Neuronal stem cell (in vitro differentiated cells): Measurements from ENCODE around the gene CNTF.

Experiments
- DNase-seq: peaks from one replicate; pipeline ENCODE4 v3.0.0-alpha.2; 2013; ENCODE audit warnings: low spot score
- H2AFZ ChIP-seq: one replicate; pipeline ENCODE4 v1.6.1; 2013; ENCODE audit warnings: mild to moderate bottlenecking, low read length, inconsistent platforms
- H2AK5ac ChIP-seq: 2 replicates; pipeline ENCODE4 v1.6.1; 2013; ENCODE audit warnings: low read depth, mild to moderate bottlenecking, inconsistent platforms, low read length, moderate library complexity, mixed read lengths
- H2BK120ac ChIP-seq: 2 replicates; pipeline ENCODE4 v1.6.1; 2013; ENCODE audit warnings: low read depth, mild to moderate bottlenecking, inconsistent platforms, low read length, moderate library complexity, mixed read lengths
- H2BK12ac ChIP-seq: one replicate; pipeline ENCODE4 v1.6.1; 2013; ENCODE audit warnings: low read length, inconsistent platforms
- H2BK15ac ChIP-seq: 2 replicates; pipeline ENCODE4 v1.6.1; 2013; ENCODE audit warnings: mild to moderate bottlenecking, low read length, inconsistent platforms, mixed read lengths
- H2BK5ac ChIP-seq: one replicate; pipeline ENCODE4 v1.6.1; 2013; ENCODE audit warnings: inconsistent platforms, mild to moderate bottlenecking, low read length, moderate library complexity
- H3K14ac ChIP-seq: one replicate; pipeline ENCODE4 v1.6.1; 2013; ENCODE audit warnings: low read length, inconsistent platforms
- H3K18ac ChIP-seq: 2 replicates; pipeline ENCODE4 v1.6.1; 2013; ENCODE audit warnings: low read length, inconsistent platforms
- H3K23ac ChIP-seq: 2 replicates; pipeline ENCODE4 v1.6.1; 2013; ENCODE audit warnings: low read depth, mild to moderate bottlenecking, mixed read lengths, low read length, inconsistent platforms; ENCODE audit not compliant: poor library complexity
- H3K27ac ChIP-seq: replicated peaks from 3 replicates; pipeline ENCODE4 v1.5.1; 2013; ENCODE audit warnings: low read length, inconsistent platforms
- H3K27me3 ChIP-seq, 3 experiments: 2 replicates each; pipeline ENCODE4 v1.6.1; 2013; ENCODE audit warnings: low read length in 3 of 3, mild to moderate bottlenecking in 2 of 3, inconsistent platforms in 1 of 3, low read depth in 1 of 3, mixed read lengths in 1 of 3, moderate library complexity in 1 of 3; ENCODE audit not compliant: control insufficient read depth in 3 of 3, insufficient read depth in 3 of 3
- H3K36me3 ChIP-seq, 2 donors: replicated peaks in 1 of 2; 2 replicates each; pipeline ENCODE4 v1.6.1; 2013; ENCODE audit warnings: low read length in 2 of 2; ENCODE audit not compliant: control insufficient read depth in 2 of 2, insufficient read depth in 2 of 2
- H3K4ac ChIP-seq: 2 replicates; pipeline ENCODE4 v1.6.1; 2013; ENCODE audit warnings: inconsistent platforms, mild to moderate bottlenecking, low read length, moderate library complexity
- H3K4me1 ChIP-seq, 2 donors: 1 replicate in 1 of 2; 2 replicates in 1 of 2; pipeline ENCODE4 v1.6.1; 2013; ENCODE audit warnings: low read length in 2 of 2, low read depth in 1 of 2; ENCODE audit not compliant: control insufficient read depth in 2 of 2, insufficient read depth in 1 of 2
- H3K4me2 ChIP-seq: one replicate; pipeline ENCODE4 v1.6.1; 2013; ENCODE audit warnings: mild to moderate bottlenecking, low read length, inconsistent platforms; ENCODE audit not compliant: insufficient read depth, poor library complexity, severe bottlenecking
- H3K4me3 ChIP-seq, 2 donors: 2 replicates each; pipeline ENCODE4 v1.5.1; 2013; ENCODE audit warnings: low read length in 2 of 2, mild to moderate bottlenecking in 2 of 2, inconsistent platforms in 1 of 2, moderate library complexity in 1 of 2
- H3K79me1 ChIP-seq: one replicate; pipeline ENCODE4 v1.6.1; 2013; ENCODE audit warnings: low read depth, mild to moderate bottlenecking, inconsistent platforms, low read length, moderate library complexity
- H3K9ac ChIP-seq: one replicate; pipeline ENCODE4 v1.6.1; 2013; ENCODE audit warnings: mild to moderate bottlenecking, low read depth, low read length, inconsistent platforms; ENCODE audit not compliant: poor library complexity
- H3K9me3 ChIP-seq, 2 donors: replicated peaks in 1 of 2; 2 replicates each; pipeline versions ENCODE3 to v1.6.1; 2013; ENCODE audit warnings: low read length in 2 of 2, mild to moderate bottlenecking in 2 of 2, inconsistent platforms in 1 of 2, low read depth in 1 of 2, mixed read lengths in 1 of 2, moderate library complexity in 1 of 2; ENCODE audit not compliant: control insufficient read depth in 2 of 2, insufficient read depth in 1 of 2
- H4K8ac ChIP-seq: one replicate; pipeline ENCODE4 v1.6.1; 2013; ENCODE audit warnings: low read depth, mild to moderate bottlenecking, inconsistent platforms, low read length, moderate library complexity
- H4K91ac ChIP-seq: one replicate; pipeline ENCODE4 v1.6.1; 2013; ENCODE audit warnings: low read length, low read depth, mild to moderate bottlenecking, inconsistent platforms; ENCODE audit not compliant: poor library complexity
- WGBS, 2 donors: extraction: QIAGEN DNeasy Blood & Tissue Kit; methylation state at CpG; one replicate each; pipeline ENCODE4 v1.1.7; 2013; ENCODE audit warnings: missing lambda C conversion rate in 2 of 2, mixed read lengths in 1 of 2; ENCODE audit not compliant: insufficient read length in 2 of 2, insufficient replicate concordance in 1 of 2; ENCODE audit errors: extremely low coverage in 2 of 2; 5-methylcytosine and 5-hydroxymethylcytosine counted together

The CNTF gene

DNA sequence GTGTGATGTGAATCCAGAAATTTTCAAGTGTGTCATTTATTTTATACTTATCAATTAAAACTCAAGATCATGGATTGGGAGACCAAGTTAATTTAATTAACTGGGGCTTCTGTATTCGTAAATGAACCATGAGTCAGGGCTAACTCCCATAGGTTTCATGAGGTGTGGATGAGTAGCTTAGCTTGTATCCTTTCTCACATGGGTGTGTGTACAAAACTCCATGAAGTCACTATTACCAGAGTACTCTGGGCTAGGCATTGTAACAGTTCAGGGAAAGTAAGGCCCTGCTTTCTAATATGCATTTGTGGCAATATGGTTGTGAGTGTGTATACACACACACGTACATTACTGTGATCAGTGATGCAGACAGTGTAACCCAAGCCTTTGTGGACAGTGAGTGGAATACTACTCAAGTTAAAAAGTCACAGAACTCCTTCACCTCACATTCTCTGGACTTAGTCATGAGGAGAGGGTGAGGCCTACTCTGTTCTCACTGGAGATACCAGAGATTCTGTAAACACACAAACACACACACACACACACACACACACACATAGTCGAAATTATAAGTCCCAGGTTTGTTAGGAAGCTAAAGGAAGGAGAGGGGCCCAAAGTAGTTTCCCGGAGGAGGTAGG lies 3.5 kb downstream of the CNTF start:
- no peak overlapping the region for H3K9ac ChIP-seq
- no peak overlapping the region for H3K4me2 ChIP-seq
- H3K23ac ChIP-seq: no peak overlapping the region
- no peak overlapping the region for H3K14ac ChIP-seq
- H2BK12ac ChIP-seq: no peak overlapping the region
- H2AK5ac ChIP-seq: no peak overlapping the region
- no peaks in the 10 kb centered on the region for H3K9me3 ChIP-seq
- H3K79me1 ChIP-seq: no peaks in the 10 kb centered on the region
- no peak overlapping the region for H3K18ac ChIP-seq
- H3K4me1 ChIP-seq: no peaks in the 10 kb centered on the region
- no peak overlapping the region for H2BK15ac ChIP-seq
- DNase-seq: no peak
- no peak overlapping the region for H4K8ac ChIP-seq
- H3K4ac ChIP-seq: no peak overlapping the region
- no peaks in the 10 kb centered on the region for H3K27me3 ChIP-seq
- no peak overlapping the region for H2BK120ac ChIP-seq
- no peak overlapping the region for H3K4me3 ChIP-seq
- H3K27ac ChIP-seq: no peak overlapping the region
- no peak overlapping the region for H2BK5ac ChIP-seq
- no CpG with 5 or more reads among the region's 4 CpGs for WGBS, 2 donors
- H2AFZ ChIP-seq: no peak overlapping the region
- H4K91ac ChIP-seq: no peak overlapping the region
- H3K36me3 ChIP-seq: peaks cover 22 to 82% of the 10 kb centered on the region in 2 donors

DNA sequence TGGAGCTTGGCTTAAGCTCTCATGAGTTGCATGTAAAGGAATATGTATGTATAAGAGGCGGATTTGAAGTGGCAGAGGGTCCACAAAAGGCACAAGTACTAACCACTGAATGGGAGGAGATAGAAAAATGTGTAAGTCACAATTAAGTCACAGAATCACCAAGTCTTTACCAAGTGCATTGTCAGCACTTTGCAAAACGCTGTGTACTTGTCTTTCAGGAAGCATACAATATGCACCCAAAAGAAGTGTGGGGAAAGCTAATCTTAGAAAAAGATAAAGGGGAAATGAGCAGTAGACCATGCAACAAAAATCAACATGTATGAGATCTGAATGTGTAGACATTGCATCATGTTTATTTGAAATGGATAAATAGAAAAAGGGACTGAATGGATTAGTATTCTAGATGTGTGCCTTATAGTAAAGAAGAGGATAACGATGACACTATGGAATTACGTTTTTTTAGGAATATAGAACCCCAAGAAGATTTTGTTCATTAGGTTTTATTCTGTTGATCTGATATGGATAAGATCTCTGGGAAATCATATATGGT lies 4.5 kb downstream of the CNTF start:
- H3K18ac ChIP-seq: no peak overlapping the region
- H3K27ac ChIP-seq: no peak overlapping the region
- H3K9ac ChIP-seq: no peak overlapping the region
- no peak overlapping the region for H3K23ac ChIP-seq
- no peaks in the 10 kb centered on the region for H3K79me1 ChIP-seq
- H3K27me3 ChIP-seq: no peaks in the 10 kb centered on the region
- H2AK5ac ChIP-seq: no peak overlapping the region
- WGBS, 2 donors: no CpG with 5 or more reads among the region's 4 CpGs
- no peaks in the 10 kb centered on the region for H3K4me1 ChIP-seq
- no peak overlapping the region for H2BK12ac ChIP-seq
- peaks cover 21 to 72% of the 10 kb centered on the region in 2 donors for H3K36me3 ChIP-seq
- no peak overlapping the region for H2BK5ac ChIP-seq
- H3K4me3 ChIP-seq: no peak overlapping the region
- H2BK15ac ChIP-seq: no peak overlapping the region
- H4K91ac ChIP-seq: no peak overlapping the region
- H3K9me3 ChIP-seq: no peaks in the 10 kb centered on the region
- H2AFZ ChIP-seq: no peak overlapping the region
- DNase-seq: no peak
- H3K4ac ChIP-seq: no peak overlapping the region
- H4K8ac ChIP-seq: no peak overlapping the region
- no peak overlapping the region for H3K4me2 ChIP-seq
- no peak overlapping the region for H2BK120ac ChIP-seq
- H3K14ac ChIP-seq: no peak overlapping the region

DNA sequence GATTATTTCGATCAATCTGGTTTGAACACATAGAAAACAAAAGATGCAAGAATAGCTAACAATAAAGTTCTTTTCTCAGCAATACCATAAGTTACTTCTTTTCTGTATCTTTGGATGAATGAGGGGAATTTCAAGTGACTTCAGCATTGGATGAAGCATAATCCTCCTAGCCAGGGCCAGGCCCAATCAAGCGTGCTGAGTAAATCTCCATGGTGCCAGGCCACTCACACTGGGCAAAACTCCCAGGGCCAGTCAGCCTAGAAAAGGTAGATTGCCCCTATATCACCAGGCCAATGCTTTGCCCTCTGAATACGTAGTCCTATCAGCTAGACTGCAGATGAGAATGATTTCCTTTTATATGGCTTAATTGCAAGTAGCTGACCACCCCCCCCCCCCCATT lies 6.0 kb downstream of the CNTF start:
- no peaks in the 10 kb centered on the region for H3K4me1 ChIP-seq
- no peak overlapping the region for H2BK12ac ChIP-seq
- H4K91ac ChIP-seq: no peak overlapping the region
- no peak overlapping the region for H3K27ac ChIP-seq
- no peak overlapping the region for H3K14ac ChIP-seq
- H4K8ac ChIP-seq: no peak overlapping the region
- DNase-seq: no peak
- H3K4ac ChIP-seq: no peak overlapping the region
- H3K23ac ChIP-seq: no peak overlapping the region
- no peak overlapping the region for H3K9ac ChIP-seq
- no peaks in the 10 kb centered on the region for H3K79me1 ChIP-seq
- no peak overlapping the region for H3K18ac ChIP-seq
- H3K9me3 ChIP-seq: no peaks in the 10 kb centered on the region
- no peak overlapping the region for H3K4me3 ChIP-seq
- H2AFZ ChIP-seq: no peak overlapping the region
- no peak overlapping the region for H2BK15ac ChIP-seq
- H3K4me2 ChIP-seq: no peak overlapping the region
- H3K36me3 ChIP-seq: peaks cover 18 to 57% of the 10 kb centered on the region in 2 donors
- no CpG with 5 or more reads among the region's 3 CpGs for WGBS, 2 donors
- no peak overlapping the region for H2BK5ac ChIP-seq
- no peak overlapping the region for H2AK5ac ChIP-seq
- no peak overlapping the region for H2BK120ac ChIP-seq
- H3K27me3 ChIP-seq: no peaks in the 10 kb centered on the region

DNA sequence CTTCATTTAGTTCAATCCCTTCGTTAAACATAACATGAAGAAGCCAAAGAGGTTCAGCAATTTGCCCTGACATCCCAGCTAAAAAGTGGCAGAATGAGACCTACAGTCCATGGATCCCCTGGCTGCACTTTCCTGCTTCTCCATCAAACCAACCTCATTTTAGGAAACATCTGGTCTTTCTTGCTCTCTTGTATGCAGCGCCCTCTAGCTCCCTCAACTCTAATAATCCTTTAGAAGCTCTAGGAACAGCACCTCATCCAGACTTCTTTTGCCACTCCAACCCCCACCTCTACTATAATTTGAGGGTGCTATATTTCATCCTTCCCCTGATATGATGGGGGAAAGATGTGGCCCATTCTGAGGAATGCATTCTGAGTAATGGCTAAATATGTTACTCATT lies 7.4 kb downstream of the CNTF start:
- Histone ChIP-seq H2AK5ac (no peak overlapping the region), H3K27ac (no peak overlapping the region), H3K79me1 (no peaks in the 10 kb centered on the region), H2BK12ac (no peak overlapping the region), H2AFZ (no peak overlapping the region), H3K9ac (no peak overlapping the region), H2BK120ac (no peak overlapping the region), H3K14ac (no peak overlapping the region), H3K27me3 (no peaks in the 10 kb centered on the region), H3K4ac (no peak overlapping the region), H3K18ac (no peak overlapping the region), H3K23ac (no peak overlapping the region), H3K4me1 (peaks cover 0 to 2% of the 10 kb centered on the region in 2 donors), H2BK15ac (no peak overlapping the region), H3K4me3 (no peak overlapping the region), H3K9me3 (no peaks in the 10 kb centered on the region), H4K91ac (no peak overlapping the region), H3K4me2 (no peak overlapping the region), H3K36me3 (peaks cover 11 to 43% of the 10 kb centered on the region in 2 donors), H4K8ac (no peak overlapping the region), H2BK5ac (no peak overlapping the region)
- no peak for DNase-seq
- WGBS, 2 donors: no CpG with 5 or more reads among the region's 2 CpGs
